Stimulated activated CD4-positive, alpha-beta T cell treated with anti-CD3 and anti-CD28 coated beads, Interleukin-2, amount 100 ng/mL, for 4 hours (primary cell): ENCODE results near the gene DUS3L.
"Not testable (repeated sequence)": the region's sequence is repeated elsewhere in the genome, so short reads cannot be mapped to it uniquely, and the experiment has no call there.

ENCODE experiments used
- DNase-seq: peaks from one replicate; pipeline ENCODE4 v3.0.0-alpha.2; 2020; ENCODE audit warnings: low read depth

Gene DUS3L

GRCh38 chr19:5772416-5772815, 18.5 kb downstream of the DUS3L start:
- no peak for DNase-seq

DNA sequence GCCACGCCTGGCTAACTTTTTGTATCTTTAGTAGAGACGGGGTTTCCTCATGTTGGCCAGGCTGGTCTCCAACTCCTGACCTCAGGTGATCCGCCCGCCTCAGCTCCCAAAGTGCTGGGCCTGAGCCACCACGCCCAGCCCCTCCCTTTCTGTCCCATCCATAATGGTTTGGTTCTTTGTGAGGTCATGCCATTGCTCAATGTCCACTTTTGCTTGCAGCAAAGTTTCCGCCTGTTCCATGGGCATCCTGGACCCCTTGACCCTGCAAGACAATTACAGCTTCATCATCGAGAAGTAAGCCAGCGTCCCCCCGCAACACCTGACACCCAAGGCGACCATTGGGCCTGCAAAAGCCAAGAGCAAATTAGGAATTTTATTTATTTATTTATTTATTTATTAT, 23.0 kb downstream of the DUS3L start:
- DNase-seq = no peak

DNA sequence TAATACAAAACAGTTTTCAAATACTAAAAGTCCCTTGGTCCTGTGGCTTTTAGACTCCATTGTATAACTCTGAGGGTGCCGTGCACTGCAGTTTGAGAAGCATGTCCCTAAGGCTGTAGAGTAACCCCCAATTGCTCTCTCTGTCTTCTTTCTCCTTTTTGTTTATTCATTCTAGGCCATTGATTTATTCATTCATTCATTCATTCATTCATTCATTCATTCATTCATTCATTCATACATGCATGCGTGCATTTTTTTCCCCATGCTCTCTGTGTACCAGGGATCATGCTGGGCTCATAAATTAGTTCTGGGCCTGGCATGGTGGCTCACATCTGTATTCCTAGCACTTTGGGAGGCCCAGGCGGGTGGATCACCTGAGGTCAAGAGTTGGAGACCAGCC, 25.7 kb downstream of the DUS3L start:
- DNase-seq = no peak

GRCh38 chr19:5762608-5763217, 28.2 kb downstream of the DUS3L start:
- DNase-seq = no peak

- no peak for DNase-seq
Measured at GRCh38 chr19:5753743-5754142, 37.2 kb downstream of the DUS3L start.

DNA sequence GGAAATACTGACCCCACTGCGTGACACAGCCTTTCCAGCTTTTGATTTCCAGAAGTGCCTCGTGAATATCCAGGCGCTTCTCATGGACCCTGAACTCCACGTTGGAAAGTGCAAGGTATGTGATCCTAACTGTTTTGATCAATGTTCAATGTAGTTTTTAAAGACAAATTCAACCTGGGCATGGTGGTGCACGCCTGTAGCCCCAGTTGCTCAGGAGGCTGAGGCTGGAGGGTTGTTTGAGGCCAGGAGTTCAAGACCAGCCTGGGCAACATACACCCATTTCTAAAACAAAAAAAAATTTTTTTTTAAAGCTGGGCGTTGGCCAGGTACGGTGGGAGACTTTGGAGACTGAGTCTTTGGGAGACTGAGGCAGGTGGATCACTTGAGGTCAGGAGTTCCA, 39.3 kb downstream of the DUS3L start:
- no peak for DNase-seq

GRCh38 chr19:5749505-5749904, 41.5 kb downstream of the DUS3L start:
- no peak for DNase-seq

GRCh38 chr19:5748920-5749319, 42.0 kb downstream of the DUS3L start:
- not testable (repeated sequence) for DNase-seq

DNA sequence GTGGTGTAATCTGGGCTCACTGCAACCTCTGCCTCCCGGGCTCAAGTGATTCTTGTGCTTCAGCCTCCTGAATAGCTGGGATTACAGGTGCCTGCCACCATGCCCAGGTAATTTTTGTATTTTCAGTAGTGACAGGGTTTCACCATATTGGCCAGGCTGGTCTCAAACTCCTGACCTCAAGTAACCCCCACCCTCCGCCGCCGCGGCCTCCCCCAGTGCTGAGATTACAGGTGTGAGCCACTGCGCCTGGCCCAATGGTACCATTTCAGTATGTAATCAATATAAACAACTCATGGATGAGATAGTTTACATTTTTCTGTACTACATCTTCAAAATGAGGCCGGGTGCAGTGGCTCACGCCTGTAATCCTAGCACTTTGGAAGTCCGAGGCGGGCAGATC, 46.0 kb downstream of the DUS3L start:
- not testable (repeated sequence) for DNase-seq

- DNase-seq = no peak
Measured at GRCh38 chr19:5743630-5744029, 47.3 kb downstream of the DUS3L start.

- no peak for DNase-seq
Measured at GRCh38 chr19:5742051-5742450, 48.9 kb downstream of the DUS3L start.

GRCh38 chr19:5738423-5738822, 52.5 kb downstream of the DUS3L start:
- DNase-seq = no peak
